Limb (tissue), 2 donors: ENCODE measurements around the gene MCCC1.
"Not testable (repeated sequence)": the region's sequence is repeated elsewhere in the genome, so short reads cannot be mapped to it uniquely, and the experiment has no call there.

Experiments used
- DNase-seq, 2 donors: peaks; one replicate each; pipeline ENCODE4 v3.0.0-alpha.2; 2016; ENCODE audit errors: extremely low spot score in 2 of 2

The MCCC1 gene

DNA sequence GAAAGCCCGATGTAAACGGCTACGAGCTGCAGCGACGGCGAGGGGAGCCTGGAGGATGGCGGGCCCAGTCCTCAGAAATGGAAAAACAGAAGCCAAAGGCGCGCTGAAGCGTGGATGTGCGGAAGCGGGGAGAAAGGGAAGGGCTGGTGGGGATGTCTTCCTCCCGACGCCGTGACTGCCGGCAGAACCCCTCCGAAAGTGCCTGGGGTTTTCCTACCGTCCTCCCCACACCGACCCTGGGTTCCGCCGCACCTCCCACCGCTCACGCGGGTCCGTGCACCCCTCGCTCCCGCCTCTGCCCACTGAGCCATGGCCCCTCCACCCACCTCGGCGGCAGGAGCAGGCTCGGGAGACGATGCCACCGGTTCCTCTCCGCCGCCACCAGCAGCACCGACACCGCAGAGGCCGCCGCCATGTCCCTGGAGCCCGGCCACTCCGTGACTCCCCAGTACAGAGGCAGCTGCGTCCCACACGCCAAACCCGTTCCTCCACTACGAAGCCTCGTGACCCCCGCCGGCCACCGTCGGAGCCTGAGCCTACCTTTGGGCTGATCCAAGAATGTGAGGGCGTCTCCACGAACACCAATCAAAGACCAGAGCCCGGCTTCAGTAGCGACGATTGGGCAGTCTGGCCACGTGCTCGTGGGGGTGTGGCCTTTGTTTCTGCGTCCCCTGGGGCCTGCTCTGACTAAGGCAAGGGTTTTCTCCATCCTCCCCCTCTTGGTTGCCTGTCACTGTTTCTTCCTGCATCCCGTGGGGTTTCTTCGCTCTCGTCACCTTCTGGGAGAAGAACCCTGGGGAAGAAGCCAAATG is at the start of gene MCCC1:
MCCC1 (minus strand) TSS at position 471 of the 812 bp plus-strand sequence; CDS start at position 415, 56 bp downstream.
- DNase-seq = peak; percentile 96

DNA sequence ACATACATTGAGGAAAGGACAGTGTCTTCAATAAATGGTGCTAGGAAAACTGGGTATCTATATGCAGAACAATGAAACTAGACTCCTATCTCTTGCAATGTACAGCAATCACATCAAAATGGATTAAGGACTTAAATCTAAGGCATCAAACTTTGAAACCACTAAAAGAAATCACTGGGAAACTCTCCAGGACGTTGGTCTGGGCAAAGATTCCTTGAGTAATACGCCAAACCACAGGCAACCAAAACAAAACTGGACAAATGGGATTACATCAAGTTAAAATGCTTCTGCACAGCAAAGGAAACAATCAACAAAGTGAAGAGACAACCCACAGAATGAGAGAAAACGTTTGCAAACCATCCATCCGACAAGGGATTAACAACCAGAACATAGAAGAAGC is 48.8 kb upstream of the MCCC1 start:
- DNase-seq = no peak

DNA sequence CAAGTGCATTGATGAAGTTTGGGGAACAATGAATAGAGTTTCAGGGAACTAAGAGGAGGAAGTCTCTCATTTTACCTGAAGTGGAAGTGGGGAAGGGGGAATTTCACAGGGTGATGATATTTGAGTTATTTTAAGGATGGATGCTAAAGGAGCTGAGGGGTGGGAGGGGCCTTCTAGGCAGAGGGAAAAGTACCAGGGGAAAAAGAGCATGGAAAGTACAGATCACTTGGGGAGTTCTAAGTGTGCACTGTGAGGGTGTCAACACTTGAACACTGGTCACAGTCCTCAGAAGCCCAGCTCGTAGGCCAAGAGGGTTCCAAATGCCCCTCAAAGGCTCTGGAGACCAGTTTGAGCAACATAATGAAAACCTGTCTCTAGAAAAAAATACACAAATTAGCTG is 45.1 kb upstream of the MCCC1 start:
- no peak for DNase-seq

DNA sequence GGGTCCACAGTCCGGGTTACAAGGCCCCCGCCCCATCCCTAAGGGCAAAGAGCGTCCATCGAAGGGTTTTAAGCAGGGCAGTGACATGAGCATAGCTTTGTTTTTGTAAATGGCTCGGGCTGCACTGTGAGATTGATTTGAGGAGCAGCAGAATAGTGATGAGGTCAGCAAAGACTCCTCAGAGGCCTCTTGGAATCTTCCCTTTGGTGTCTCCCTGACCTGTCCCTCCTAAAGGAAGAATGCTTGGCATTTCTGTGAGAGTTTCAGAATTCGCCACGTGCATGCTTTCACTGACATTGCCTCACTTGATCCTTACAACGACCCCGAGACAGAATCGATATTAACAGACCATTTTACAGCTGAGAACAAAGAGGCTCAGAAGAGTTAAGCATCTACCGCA is 42.9 kb upstream of the MCCC1 start:
- DNase-seq = no peak

DNA sequence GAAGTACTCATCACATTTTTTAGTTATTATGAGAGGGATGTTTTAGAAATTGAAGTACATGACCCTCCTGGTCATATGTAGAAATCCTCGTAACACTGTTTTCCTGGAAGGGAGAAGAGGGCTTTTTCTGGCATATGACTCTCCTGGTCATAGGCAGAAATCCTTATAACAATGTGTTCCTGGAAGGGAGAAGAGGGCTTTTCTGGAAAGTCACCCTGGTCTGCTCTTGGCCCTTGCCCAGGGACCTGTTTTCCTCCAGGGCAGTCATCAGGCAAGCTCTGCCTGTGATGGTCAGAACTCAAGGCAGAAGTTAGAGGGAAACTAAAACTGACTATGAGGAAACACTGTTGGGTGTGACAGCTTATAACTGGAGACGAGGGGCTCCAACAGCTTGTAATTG is 35.5 kb upstream of the MCCC1 start:
- DNase-seq = no peak

DNA sequence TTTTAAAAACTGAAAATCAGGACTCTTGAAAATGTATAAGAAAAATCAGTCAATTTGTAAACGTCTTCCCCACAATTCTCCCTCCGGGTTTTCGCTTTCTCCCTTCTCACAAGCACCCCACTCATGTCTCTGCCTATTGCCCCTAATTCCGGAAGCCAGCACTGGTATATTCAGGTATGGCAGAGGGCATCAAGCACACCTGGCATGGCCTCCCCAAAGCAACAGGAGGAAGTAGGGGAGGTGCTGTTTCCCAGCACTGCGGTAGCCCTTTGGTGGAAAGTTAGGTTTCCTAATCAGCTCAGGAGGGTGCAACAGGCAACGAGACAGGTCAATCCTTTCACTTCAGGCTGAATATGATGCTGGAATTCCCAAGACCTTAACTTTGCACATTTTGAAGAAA is 33.1 kb upstream of the MCCC1 start:
- DNase-seq = no peak

DNA sequence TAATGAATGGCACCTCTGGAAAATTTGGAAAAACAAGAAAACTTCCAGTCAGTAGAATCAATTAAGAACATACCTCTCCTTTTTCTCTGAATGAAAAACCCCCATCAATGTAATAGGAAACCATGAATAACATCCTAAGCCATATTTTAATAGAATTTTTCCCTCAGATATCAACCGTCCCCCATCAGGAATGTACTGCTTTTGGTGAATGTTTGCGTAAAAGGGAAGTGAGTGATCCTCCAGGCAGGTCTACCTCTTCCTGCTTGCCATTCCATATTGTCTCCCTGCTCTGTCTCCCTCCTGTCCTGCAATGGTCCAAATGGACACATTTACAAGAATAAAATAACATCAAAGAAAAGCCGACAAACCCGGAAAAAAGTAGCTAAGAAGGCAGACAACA is 32.4 kb upstream of the MCCC1 start:
- DNase-seq = no peak

DNA sequence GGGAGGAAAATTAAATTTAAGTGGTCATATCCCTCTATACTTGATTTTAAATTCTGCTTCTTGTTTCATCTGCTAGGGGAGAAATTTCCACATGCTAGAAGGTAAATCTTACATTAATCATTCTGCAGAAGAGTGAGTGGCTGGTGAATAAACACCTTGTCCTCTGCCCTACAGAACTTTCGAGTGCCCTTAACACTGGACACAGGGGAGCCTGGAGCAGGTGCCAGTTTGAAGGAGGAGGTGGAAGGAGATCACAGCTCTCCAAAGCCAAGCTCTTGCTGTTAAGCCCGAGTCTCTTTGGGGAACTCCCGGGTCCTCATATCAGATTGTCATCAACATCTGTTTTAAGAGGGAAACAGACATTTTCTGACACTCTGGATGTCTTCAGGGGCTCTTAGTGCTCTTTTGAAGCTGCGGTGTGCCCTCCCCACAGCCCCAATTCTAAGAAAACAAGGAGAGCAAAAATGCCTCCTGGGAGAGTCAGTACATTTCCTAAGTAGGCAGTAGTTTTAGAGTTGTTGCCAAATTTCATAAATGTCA is 32.0 kb upstream of the MCCC1 start:
- no peak for DNase-seq

DNA sequence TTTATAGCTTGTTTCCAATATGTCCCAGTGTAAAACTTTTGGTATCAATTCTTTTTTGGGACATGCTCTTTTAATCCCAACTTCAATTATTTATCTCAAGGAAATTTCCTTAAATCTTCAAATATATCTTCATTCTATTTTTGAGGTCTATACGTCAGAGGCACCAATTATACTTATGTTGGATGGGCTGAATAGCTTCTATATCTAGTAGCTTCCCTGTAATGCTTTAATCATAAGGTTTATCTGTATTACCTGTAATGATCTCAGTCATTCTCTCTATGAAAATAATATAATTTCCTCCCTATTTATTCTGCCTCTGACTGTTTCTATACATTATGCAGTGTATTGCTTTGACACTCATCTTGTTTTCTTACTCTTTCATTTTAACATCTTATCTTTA is 29.9 kb upstream of the MCCC1 start:
- DNase-seq = no peak

DNA sequence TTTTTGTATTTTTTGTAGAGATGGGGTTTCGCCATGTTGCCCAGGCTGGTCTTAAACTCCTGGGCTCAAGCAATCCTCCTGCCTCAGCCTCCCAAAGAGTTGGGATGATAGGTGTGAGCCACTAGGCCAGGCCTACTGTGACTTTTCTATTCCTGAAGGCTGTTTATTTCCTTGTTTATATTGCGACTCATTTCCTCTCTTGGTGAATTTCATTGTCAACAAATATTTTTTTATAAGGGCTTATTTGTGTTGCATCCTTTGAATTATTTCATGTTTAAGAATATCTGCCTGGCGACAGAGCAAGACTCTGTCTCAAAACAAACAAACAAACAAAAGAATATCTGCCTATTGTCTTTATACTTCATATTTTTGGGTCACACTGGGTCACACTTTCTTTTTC is 29.4 kb upstream of the MCCC1 start:
- no peak for DNase-seq

DNA sequence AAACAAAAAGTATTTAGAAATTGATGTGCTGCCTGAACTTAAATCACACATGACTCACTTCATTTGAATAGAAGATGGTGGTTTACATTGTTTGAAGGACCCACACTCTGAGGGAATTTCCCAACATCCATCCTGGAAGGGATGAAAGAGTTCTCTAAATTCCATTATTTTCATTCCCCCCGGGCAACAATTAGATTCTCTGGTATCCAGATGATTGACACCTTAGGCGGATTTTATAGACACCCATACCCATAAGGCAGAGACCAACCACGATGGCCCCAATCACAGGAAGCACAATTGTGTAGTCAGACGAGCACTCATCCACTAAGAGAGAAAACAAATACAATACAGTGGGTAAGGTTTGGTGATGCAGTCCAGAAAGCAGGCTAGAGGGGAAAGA is 24.6 kb upstream of the MCCC1 start:
- no peak for DNase-seq

DNA sequence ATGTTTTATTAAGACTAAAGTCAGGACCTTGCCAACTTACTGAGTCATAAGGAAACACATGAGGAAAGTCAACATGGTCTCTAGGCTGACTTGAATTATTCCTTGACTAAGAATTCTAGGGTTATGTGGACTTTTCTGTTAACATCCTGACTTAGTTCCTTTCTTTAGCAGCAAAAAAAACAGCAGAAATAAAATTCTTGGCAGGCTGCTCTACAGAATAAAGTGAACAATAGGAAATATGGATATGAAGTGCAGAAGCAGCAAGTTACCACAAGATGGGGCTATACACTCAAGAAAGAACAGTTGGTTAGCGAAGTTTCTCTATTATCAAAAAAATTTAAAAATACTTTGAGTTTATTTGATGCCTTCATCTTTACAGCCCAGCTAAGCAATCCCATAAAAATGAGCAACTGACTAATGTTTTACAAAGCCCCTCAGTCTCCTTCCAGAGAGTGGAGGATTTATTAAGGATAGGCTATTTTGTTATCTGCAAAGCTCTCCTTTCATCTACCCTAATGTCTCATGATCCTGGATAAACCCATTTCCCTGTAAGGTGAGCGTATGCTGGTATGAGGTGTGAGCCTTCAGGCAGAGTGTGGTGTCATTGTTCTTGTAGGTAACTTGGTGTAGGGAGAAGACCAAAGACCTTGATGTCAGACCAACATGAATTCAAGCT is 23.1 kb upstream of the MCCC1 start:
- DNase-seq = peak in 1 of 2 donors; percentile 85

DNA sequence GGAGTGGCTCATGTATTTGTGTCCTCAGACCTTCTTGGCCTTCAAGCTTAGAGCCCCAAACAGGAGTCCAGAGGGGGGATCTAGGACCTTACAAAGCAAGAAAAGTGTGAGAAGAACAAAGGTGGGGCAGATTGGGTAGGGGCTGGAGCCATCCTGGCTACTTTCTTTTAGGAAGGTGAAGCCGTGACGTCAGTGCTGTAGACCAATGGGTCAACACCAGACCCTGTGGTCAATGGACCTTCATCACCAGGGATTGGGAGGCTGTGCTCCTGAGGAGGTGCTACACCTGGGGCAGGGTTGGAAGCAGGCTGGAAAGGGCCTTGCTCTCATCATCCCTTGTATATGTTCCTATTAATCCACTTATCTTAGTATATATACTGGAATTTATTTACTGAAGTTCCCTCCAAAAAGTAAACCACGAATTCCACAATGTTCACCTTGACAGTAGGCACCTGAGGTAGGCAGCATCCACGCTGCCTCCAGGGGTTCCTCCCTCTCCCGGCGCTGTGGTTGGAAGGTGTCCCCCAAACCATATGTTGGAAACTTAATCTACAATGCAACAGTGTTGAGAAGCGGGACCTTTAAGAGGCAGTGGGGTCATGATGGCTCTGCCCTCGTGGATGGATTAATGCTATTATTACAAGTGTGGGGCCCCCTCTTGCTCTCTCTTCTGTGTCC is 21.4 kb upstream of the MCCC1 start:
- DNase-seq = no peak

DNA sequence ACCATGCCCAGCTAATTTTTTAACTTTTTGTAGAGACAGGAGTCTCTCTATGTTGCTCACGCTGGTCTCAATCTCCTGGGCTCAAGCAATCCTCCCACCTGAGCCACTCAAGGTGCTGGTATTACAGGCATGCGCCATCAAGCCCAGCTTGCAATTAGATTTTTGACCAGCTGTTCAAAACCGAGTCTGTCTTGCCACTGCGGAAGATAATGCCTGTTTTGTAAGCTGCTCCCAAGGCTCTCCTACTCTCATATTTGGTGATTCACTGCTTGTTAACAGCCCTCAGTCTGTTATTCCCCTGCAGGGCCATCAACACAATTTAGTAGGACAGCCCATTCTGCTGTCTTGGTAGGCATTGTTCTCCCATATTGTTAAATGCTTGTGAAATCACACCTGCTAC is 17.8 kb upstream of the MCCC1 start:
- DNase-seq = no peak

DNA sequence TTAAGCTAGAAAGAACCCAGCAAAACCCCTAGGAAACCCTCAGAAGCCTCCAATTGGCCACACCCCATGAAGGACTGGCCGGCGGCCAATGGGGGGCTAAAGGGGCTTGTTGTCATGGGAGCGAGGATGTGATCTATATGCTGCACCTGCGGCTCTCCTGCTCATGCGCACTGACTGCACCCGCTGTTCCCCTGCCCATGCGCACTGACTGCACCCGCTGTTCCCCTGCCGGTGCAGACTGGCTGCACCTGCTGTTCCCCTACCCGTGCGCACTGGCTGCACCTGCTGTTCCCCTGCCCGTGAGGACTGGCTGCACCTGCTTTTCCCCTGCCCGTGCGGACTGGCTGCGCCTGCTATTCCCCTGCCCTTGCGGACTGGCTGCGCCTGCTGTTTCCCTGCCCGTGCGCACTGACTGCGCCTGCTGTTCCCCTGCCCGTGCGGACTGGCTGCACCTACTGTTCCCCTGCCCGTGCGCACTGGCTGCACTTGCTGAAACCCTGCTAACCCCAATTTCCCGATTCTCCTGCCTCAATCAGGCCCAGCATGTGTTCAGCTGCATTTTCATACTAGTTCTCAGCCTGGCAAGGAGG is 16.8 kb upstream of the MCCC1 start:
- DNase-seq = peak; percentile 75 to 88

DNA sequence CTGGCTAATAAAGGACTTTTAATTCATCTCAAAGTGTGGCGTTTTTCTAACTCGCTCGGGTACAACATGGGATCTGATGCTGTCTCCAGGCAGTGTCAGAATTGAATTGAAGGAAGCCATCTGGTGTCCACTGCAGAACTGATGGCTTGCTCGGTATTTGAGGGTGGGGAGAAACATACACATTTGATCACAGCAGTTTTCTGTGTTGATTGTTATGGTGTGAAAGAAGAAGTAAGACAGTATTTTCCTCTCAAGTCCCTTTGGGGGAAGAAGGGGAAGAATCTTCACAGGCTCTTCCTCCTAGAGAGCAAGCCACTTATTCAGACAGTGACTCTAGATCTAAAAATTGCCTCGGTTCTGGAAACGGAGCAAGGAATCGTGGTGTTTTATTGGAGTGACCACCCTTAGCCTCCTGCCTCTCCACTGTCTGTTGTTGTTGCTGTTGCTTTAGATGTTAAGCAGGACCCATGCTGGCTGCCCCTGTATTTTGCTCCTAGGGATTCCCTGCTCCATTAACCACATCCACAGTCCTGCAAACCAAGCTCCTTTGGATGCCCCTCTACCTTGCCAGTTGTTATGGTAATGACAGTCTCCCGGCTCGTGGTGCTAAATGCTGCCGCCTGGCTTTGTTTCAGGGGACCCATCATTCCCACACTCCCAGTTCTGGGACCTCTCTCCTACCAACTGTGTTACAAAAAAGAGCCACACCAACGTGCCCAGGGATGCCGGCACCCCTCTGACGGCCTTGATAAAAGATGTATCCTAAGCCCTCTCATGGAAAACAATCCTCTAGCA is 15.3 kb upstream of the MCCC1 start:
- no peak for DNase-seq

DNA sequence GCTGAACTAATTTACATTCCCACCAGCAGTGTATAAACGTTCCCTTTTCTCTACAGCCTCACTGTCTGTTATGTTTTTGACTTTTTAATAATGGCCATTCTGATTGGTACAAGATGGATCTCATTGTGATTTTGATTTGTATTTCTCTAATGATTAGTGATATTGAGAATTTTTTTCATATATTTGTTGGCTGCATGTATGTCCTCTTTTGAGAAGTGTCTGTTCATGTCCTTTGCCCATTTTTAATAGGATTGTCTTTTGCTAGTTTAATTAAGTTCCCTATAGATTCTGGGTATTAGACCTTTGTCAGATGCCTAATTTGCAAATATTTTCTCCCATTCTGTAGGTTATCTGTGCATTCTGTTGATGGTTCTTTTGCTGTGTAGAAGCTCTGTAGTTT is 10.6 kb upstream of the MCCC1 start:
- not testable (repeated sequence) for DNase-seq

DNA sequence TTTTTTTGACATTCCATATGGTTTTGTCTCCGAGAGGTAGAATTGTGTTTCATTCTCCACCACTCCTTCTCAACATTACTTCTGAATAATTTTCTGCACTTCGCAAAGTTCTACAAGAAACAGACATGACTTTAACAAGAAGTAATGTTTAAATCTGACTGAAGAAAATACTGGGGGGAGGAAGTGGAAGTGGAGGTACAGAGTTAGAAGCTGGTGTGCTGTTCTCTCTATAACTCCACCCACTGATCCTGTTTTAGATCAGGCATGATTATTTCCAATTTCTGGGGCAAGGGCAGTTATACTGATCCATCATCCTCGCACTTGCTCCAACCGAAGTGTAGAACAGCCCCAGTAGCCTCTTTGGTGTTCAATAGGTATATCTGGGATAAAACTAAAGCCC is 9.2 kb upstream of the MCCC1 start:
- DNase-seq = no peak

DNA sequence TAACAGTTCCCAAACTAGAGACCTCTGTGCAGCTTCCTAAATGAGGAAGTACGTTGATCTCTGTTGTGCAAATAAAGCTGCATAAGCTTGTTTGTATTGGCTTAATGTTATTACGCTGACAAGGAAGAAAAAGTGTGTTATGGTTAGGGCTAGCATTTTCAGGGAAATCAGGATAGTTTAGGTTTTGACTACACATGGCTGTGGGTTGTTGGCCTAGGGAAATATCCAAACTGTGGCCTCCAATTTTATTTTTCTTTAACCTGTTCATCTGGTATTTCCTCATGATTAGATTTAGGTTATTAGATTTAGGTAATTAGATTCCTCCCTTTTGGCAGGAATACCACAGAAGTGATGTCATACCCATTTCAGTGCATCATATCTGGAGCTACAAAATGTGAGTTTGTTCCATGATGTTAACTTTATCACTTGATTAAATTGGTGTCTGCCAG is 8.7 kb upstream of the MCCC1 start:
- no peak for DNase-seq

DNA sequence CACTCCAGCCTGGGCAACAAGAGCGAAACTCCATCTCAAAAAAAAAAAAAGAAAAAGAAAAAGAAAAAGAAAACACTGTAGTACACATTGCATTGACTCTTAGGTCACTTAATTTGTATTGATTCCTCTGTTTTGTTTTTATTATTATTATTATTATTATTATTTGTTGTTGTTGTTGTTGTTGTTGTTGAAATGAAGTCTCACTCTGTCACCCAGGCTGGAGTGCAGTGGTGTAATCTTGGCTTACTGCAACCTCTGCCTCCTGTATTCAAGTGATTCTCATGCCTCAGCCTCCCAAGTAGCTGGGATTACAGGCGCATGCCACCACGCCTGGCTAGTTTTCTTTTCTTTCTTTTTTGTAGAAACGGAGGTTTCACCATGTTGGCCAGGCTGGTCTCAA is 8.1 kb upstream of the MCCC1 start:
- not testable (repeated sequence) for DNase-seq

DNA sequence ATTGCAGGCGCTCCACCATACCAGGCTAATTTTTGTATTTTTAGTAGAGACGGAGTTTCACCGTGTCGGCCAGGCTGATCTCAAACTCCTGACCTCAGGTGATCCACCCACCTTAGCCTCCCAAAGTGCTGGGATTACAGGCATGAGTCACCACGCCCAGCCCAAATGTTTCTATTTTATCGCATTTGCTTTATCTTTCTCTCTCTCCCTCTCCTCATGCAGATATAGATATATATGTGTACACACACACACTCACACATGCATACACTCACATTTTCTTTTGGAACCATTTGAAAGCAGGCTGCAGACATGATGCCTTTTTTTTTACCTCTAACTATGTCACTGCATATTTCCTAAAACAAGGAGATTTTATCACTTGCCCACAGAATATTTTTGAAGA is 7.3 kb upstream of the MCCC1 start:
- no peak for DNase-seq
